Astrocyte (in vitro differentiated cells and primary cell): ENCODE data around the gene KRT17. TPM values are rescaled to one million over a fixed set of nuclear protein-coding genes. Genes with fewer than 3 reads are reported as not detected.

Experiments used
- DNase-seq: peaks from one replicate; pipeline ENCODE4 v3.0.0-alpha.2; 2010; ENCODE audit warnings: low read depth
- FAIRE-seq: peaks from 2 replicates; lab custom pipeline; 2011; peaks lifted over from hg19 to GRCh38; lab: Jason Lieb, UNC
- H2AFZ ChIP-seq: 2 replicates; pipeline ENCODE4 v1.6.0; 2012; ENCODE audit warnings: low read depth, low read length, inconsistent platforms
- H3K27ac ChIP-seq: 2 replicates; pipeline ENCODE4 v1.5.1; 2011; ENCODE audit warnings: low read depth, low read length, inconsistent platforms
- H3K27me3 ChIP-seq: 2 replicates; pipeline ENCODE4 v1.6.0; 2011; ENCODE audit warnings: low read length, inconsistent platforms; ENCODE audit not compliant: insufficient read depth
- H3K36me3 ChIP-seq: 2 replicates; pipeline ENCODE4 v1.5.1; 2011; ENCODE audit warnings: low read length, inconsistent platforms; ENCODE audit not compliant: insufficient read depth
- H3K4me1 ChIP-seq: 2 replicates; pipeline ENCODE4 v1.5.1; 2011; ENCODE audit warnings: low read length, inconsistent platforms; ENCODE audit not compliant: insufficient read depth
- H3K4me2 ChIP-seq: 2 replicates; pipeline ENCODE4 v1.6.0; 2012; ENCODE audit warnings: low read length, inconsistent platforms
- H3K4me3 ChIP-seq: 2 replicates; pipeline ENCODE4 v1.5.1; 2011; ENCODE audit warnings: low read depth, mild to moderate bottlenecking, low read length, inconsistent platforms; ENCODE audit not compliant: insufficient read depth
- H3K79me2 ChIP-seq: 2 replicates; pipeline ENCODE4 v1.6.0; 2012; ENCODE audit warnings: mild to moderate bottlenecking, low read length, inconsistent platforms; ENCODE audit not compliant: insufficient read depth
- H3K9ac ChIP-seq: 2 replicates; pipeline ENCODE4 v1.6.0; 2012; ENCODE audit warnings: mild to moderate bottlenecking, low read length, inconsistent platforms
- H3K9me3 ChIP-seq: 2 replicates; pipeline ENCODE4 v1.5.1; 2012; ENCODE audit warnings: low read depth, mild to moderate bottlenecking, low read length, inconsistent platforms; ENCODE audit not compliant: insufficient read depth
- H4K20me1 ChIP-seq: 2 replicates; pipeline ENCODE4 v1.6.0; 2012; ENCODE audit warnings: low read length, inconsistent platforms; ENCODE audit not compliant: insufficient read depth
- H3K27ac Mint-ChIP-seq: one replicate; pipeline ENCODE4 v1.8.0; 2021; ENCODE audit warnings: mild to moderate bottlenecking, mixed read lengths; ENCODE audit not compliant: unreplicated experiment
- H3K27me3 Mint-ChIP-seq: one replicate; pipeline ENCODE4 v1.8.0; 2021; ENCODE audit warnings: low read depth, mixed read lengths; ENCODE audit not compliant: unreplicated experiment
- H3K36me3 Mint-ChIP-seq: one replicate; pipeline ENCODE4 v1.8.0; 2021; ENCODE audit warnings: low read depth, mixed read lengths; ENCODE audit not compliant: unreplicated experiment
- H3K4me1 Mint-ChIP-seq: one replicate; pipeline ENCODE4 v1.8.0; 2021; ENCODE audit warnings: low read depth, mixed read lengths; ENCODE audit not compliant: unreplicated experiment
- H3K4me3 Mint-ChIP-seq: one replicate; pipeline ENCODE4 v1.8.0; 2021; ENCODE audit warnings: mild to moderate bottlenecking, moderate library complexity, mixed read lengths; ENCODE audit not compliant: unreplicated experiment
- H3K9me3 Mint-ChIP-seq: one replicate; pipeline ENCODE4 v1.8.0; 2021; ENCODE audit warnings: mild to moderate bottlenecking, mixed read lengths; ENCODE audit not compliant: unreplicated experiment
- CTCF ChIP-seq: IDR thresholded peaks from 2 replicates; pipeline ENCODE4 v1.5.1; 2011; ENCODE audit warnings: low read depth, mild to moderate bottlenecking, inconsistent platforms, low read length, moderate library complexity; ENCODE audit not compliant: insufficient read depth
- EZH2 ChIP-seq: IDR thresholded peaks from 2 replicates; pipeline ENCODE4 v1.6.1; 2012; ENCODE audit warnings: mild to moderate bottlenecking, low read length, inconsistent platforms; ENCODE audit not compliant: insufficient read depth
- total RNA-seq: library from RNA; stranded (reverse); gene quantifications from 2 replicates; pipeline ENCODE4 v1.2.1, GENCODE V29; 2021

Gene KRT17
- total RNA-seq, 1 donor from 2014 or later = 21.4 TPM

- H3K4me1 Mint-ChIP-seq = peaks cover 12% of the 10 kb centered on the region
- H3K27ac ChIP-seq = peak overlapping the region; percentile 5
- peak overlapping the region; percentile 96 for H2AFZ ChIP-seq
- H3K4me3 Mint-ChIP-seq = peak overlapping the region; percentile 58
- H3K27ac Mint-ChIP-seq = no peak overlapping the region
- peak overlapping the region; percentile 70 for H3K9ac ChIP-seq
- H3K4me2 ChIP-seq = peak overlapping the region; percentile 89
- H3K36me3 ChIP-seq = no peaks in the 10 kb centered on the region
- no peaks in the 10 kb centered on the region for H3K9me3 ChIP-seq
- DNase-seq = no peak
- no peaks in the 10 kb centered on the region for H3K79me2 ChIP-seq
- no peaks in the 10 kb centered on the region for H3K27me3 ChIP-seq
- no peaks in the 10 kb centered on the region for H3K9me3 Mint-ChIP-seq
- no peaks in the 10 kb centered on the region for H4K20me1 ChIP-seq
- H3K36me3 Mint-ChIP-seq = no peaks in the 10 kb centered on the region
- no peak for FAIRE-seq
- peaks cover 14% of the 10 kb centered on the region for H3K4me1 ChIP-seq
- H3K4me3 ChIP-seq = peak overlapping the region; percentile 59
- TF ChIP-seq EZH2 (no peak), CTCF (peak; percentile 73)
- H3K27me3 Mint-ChIP-seq = no peaks in the 10 kb centered on the region
These were observed 23.6 kb upstream of the KRT17 start for GRCh38 chr17:41647940-41648410.

DNA sequence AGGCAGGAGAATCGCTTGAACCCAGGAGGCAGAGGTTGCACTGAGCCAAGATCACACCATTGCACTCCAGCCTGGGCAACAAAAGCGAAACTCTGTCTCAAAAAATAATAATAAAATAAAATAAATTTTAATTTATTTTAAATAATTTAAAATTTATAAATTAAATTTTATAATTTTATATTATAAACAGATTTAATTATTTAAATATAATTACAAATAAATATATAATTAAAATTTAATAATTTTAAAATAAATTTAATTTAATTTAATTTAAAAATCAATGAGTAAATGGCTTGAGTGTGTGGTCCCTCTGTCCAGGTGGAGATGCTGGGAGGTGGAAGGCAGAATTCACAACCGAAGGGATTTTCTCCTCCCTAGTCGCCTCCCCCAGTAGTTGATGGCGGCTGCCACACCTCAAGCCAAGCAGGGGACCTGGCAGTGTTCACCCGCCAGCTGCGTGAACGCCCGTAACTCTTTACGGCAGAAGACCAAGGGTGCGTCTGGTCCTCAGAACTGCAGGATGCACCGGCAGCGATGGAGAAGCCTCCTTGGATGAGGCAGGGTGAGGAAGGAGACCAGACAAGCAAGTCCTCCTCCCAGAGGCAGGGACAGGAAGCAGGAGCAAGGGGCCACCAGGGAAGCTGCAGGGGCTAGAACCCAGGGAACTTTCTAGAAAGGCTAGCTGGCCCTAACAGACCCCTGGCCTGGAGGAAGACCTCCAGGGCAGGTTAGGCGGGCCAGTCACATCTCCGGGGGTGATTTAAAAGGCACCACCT lies 22.9 kb upstream of the KRT17 start:
- Mint-ChIP-seq H3K27me3 (peaks cover 3% of the 10 kb centered on the region), H3K36me3 (no peaks in the 10 kb centered on the region), H3K27ac (no peak overlapping the region), H3K9me3 (no peaks in the 10 kb centered on the region), H3K4me1 (peaks cover 12% of the 10 kb centered on the region), H3K4me3 (no peak overlapping the region)
- no peak overlapping the region for H3K4me3 ChIP-seq
- H3K27me3 ChIP-seq = no peaks in the 10 kb centered on the region
- peak overlapping the region; percentile 89 for H3K4me2 ChIP-seq
- TF ChIP-seq EZH2 (no peak), CTCF (no peak)
- H3K79me2 ChIP-seq = no peaks in the 10 kb centered on the region
- no peaks in the 10 kb centered on the region for H3K9me3 ChIP-seq
- peak overlapping the region; percentile 96 for H2AFZ ChIP-seq
- DNase-seq = no peak
- FAIRE-seq = no peak
- no peak overlapping the region for H3K27ac ChIP-seq
- no peak overlapping the region for H3K9ac ChIP-seq
- H3K4me1 ChIP-seq = peaks cover 14% of the 10 kb centered on the region
- H3K36me3 ChIP-seq = no peaks in the 10 kb centered on the region
- H4K20me1 ChIP-seq = no peaks in the 10 kb centered on the region
